ENCODE results near the gene CDC5L.
A peak's percentile ranks its signal among the peaks of the same experiment; 100 is the strongest.
"Not testable (repeated sequence)": the region's sequence is repeated elsewhere in the genome, so short reads cannot be mapped to it uniquely, and the experiment has no call there.

Gene CDC5L

DNA sequence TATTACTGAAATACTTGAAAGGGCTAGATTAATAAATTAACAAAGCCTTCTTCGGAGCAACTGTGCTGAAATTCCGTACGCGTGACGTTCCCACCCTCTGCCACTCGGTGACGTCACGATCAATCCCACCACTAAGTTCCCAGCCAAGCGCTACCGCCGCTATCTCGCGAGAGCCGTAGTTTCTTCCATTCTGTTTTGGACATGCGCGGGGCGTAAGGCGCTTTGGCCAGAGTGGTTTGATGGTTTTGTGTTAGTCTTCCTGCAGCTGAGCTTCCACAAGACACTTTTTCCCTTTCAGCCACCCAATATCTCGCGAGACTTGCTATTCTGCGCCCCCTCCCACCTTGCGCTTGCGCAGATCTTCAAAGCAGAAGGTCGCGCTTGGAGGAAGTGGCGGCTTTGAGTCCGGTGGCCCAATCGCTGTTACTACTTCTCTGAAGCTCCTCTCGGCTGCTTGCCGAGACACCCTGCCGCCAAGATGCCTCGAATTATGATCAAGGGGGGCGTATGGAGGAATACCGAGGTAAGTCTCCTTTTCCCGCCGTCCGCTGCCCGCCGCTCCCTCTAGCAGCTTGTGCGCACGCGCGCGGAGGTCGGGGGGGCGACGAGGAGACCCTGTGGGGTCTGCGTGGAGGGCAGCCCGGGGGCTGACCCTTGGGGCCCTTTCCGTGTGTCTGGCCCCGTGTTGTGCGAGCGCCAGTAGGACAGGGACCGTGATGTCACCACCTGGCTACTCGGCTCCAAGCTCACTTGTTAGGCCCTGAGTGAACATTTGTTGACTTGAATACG, at the start of gene CDC5L:
TSS of gene CDC5L (plus strand) at position 361 of the 789 bp plus-strand sequence. CDS start at position 479, 118 bp downstream.
- peak; percentile 94 for DNase-seq

DNA sequence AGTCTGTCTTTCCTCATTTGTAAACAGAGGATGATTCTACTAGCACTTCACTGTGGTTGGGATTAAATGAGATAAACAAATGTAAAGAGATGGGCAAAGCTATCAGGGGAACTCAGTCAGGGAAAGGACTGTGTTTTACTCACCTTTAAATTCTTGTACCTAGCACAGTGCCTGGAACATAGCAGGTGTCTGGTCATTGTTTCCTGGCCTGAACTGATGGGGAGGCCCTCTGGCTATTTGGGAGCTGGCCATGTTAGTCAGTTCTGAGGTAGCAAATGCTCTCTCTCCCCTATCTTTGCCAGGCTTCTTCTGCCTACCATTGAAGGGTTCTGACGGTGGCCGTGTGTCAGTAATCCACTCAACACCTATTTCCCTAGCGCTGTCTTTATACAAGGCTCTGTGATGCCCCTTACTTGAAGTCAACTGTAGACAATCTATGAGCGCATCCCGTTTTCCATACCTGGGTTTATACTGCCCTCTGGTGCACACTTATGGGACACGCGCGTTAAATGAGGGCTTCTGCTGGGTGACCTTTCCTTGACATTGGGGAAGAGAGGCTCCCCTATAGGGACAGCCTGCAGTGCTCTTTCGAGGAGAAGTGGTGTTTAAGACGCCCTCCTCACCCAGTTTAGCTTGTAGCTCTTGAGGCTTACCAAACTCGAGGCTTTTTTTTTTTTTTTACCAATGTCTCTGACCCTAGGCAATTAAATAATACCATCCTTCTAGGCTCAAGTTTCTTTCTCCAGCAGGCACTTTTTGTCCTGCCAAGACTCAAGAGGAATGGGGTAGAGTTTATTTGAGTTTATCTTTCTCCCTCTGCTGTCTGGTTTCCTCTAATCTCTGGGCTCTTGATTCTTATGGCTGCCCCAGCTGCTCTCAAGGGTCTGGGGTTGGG, 49.0 kb upstream of the CDC5L start:
- no peak for DNase-seq

DNA sequence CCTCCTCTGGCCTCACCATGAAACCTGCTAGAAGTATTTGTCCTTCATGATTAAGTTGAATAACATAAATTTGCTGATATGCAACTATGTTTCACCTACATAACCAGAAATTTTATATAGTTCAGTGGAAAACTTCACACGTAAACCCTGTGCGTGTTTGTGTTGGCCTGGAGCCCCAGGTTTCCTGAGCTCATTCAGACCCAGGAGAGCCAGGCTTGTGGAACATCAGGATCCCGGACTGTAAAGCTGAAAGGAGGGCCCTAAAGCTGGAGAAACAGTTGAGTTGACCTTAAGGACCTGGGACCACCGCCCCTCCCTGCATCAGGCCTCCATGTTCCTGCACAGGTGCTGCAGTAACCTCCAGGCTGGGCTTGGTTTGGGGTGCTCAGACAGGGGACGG, 48.2 kb upstream of the CDC5L start:
- no peak for DNase-seq

DNA sequence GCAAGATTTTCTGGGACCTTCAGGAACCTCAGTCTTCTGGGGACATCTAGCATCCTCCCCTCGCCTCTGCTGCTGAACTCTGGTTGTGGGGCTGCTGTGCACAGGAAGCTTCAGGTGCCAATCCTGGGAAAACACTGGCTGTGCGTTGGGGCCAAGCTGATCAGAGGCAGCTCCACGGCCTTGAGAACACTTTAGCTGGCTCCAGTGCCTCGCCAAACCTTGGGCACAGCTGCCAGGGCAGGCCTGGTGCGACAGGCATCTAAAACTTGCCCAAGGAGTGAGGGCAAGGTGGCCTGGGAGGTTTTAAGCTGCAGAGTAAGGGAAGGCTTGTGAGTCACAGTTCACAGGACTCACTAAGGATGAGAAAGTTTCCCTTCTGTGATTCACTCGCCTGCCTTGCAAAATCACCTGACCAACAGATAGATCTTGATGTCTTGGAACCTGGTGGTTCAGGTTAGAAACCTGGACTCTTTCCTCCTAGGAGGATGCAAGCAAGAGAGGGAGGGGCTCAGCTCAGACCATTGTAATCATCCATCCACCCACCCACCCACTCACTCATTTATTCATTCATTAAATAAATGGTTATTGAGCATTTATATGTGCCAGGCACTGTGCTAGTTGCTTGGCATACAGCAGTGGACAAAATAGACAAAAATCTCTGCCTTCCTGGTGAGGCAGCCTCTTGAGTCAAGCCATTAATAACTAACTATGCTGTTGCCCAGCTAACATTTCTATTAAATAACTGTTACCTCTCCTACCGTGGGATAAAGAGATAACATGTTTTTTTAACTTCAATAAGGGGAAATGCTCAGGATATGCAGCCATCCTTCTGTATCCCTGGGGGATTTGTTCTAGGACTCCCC, 47.5 kb upstream of the CDC5L start:
- no peak for DNase-seq

DNA sequence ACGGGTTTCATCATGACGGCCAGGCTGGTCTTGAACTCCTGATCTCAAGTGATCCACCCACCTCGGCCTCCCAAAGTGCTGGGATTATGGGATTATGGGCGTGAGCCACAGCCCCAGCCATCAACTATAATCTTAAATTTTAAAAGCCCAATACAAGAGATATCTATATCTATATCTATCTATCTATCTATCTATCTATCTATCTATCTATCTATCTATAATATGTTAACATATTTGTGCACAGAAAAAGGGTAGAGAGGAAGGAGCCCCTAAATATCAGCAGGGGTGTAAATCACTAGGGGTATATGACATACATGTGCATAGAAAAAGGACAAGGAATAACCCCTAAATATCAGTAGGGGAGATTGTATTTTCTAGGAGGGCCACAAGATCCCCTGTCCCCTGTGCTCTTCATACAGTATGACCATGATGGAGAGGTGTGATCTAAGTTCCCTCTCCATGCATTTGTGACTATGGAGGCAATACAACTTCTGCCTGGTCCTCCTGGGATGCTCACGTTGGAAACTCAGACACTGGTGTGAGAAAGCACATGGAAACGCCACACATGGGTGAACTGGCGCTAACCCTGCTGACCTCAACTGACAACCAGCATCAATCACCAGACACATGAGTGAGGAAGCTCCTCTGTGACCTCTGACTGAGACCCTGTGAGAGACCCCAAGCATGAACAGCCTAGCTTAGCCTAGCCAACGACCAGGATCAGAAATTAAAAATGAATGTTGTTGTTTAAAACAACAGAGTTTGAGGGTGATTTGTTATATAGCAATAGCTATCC, 46.2 kb upstream of the CDC5L start:
- DNase-seq, result no peak

DNA sequence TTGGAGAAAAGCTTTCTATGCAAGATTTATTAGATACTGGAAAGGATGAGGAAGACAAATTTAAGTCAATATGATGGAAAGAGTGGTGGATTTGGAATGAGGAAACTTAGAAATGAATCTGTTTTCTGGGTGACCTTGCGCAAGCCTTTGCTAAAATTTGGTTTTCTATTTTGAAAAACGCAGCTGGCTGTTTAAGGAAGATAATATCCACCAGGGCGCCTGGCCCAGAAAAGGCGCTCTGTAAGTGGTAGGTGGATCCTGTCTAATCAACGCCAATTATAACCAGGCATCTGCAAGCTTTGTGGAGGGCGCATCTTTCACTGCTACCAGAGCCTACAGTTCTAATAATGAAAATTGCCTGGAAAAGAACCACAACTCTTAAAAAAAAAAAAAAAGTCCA, 45.5 kb upstream of the CDC5L start:
- no peak for DNase-seq

DNA sequence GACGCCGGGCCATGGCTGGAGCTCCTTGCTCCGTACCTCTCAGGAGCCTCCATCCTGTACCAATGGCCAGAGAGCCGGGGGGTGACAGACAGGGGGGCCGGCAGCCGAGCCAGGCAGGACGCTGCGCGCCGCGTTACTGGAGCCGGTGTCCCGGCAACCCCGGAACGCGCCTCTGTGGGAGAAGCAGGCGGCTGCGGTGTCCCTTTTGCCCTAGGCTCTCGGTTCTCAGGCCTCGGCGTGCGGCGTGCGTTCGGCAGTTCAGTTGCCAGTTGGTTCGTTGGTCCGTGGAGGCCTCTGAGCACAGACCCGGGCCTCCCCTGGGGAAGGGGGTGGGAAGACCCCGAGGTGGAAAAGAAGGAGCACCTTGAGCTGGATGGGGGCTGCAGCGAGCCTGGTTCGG, 45.0 kb upstream of the CDC5L start, which contains the start of gene SPATS1:
TSS of gene SPATS1 (plus strand) at position 162 of the 400 bp plus-strand sequence. CDS start 446 bp downstream, outside the sequence.
- DNase-seq, result no peak

DNA sequence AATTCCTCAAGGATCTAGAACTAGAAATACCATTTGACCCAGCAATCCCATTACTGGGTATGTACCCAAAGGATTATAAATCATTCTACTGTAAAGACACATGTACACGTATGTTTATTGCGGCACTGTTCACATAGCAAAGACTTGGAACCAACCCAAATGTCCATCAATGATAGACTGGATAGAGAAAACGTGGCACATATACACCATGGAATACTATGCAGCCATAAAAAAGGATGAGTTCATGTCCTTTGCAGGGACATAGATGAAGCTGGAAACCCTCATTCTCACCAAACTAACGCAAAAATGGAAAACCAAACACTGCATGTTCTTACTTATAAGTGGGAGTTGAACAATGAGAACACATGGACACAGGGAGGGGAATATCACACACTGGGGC, 40.7 kb upstream of the CDC5L start:
- DNase-seq, result not testable (repeated sequence)

DNA sequence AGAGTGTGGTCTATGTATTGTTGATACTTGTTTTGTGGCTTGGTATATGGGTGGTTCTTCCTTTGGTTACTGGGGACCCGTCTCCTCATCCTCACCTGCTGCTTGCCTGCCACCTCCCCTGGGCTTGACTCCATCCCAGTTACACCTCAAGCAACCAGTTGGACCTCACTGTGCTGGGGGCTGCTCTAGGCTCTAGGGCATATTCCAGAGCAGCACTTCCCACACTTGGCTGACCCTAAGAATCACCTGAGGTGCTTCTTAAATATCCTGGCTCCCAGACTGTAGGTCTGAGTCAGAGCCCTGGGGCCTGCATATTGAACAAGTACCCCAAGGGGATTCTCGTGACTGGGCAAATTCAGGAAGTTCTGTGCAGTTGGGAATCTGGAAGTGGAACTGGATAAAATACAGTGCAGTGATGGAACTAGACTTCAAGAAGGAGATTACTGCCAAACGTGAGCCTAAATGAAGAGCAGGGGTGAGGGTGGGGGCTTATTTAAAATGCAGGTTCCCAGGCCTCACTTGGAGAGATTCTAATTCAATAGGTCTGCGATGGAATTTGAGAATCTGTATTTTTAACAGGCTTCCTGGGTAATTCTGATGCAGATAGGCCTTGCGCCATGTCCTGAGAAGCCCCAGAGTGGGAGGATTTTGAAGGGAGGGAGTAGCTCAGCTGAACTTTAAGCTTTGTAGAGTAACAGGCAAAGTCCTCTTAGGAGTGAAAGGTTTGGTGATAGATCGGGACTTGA, 37.4 kb upstream of the CDC5L start:
- no peak for DNase-seq

DNA sequence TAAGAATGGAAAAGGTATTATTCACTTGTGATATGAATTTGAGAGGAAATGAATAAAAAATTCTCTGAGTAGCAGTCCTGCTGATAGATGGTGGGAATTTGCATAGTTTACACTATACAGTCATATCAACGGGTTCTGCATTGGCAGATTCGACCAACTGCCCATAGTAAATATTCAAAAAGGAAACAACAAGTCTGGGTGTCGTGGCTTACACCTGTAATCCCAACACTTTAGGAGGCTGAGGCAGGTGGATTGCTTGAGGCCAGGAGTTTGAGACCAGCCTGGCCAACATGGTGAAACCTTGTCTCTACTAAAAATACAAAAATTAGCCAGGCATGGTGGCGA, 36.9 kb upstream of the CDC5L start:
- DNase-seq, result not testable (repeated sequence)

DNA sequence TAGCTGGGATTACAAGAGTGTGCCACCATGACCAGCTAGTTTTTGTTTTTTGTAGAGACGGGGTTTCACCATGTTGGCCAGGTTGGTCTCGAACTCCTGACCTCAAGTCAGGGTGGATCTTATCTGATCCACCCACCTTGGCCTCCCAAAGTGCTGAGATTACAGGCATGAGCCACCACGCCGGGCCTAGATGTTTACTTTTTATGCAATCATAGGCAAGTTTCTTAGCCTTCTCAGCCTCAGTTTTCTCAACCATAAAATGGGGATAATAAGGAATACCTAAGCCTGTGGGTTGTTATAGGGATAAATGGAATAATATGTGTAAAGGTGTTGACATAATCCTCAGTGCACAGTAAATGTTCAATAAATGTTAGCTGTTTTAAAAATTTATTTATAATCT, 35.2 kb upstream of the CDC5L start:
- DNase-seq, result no peak

DNA sequence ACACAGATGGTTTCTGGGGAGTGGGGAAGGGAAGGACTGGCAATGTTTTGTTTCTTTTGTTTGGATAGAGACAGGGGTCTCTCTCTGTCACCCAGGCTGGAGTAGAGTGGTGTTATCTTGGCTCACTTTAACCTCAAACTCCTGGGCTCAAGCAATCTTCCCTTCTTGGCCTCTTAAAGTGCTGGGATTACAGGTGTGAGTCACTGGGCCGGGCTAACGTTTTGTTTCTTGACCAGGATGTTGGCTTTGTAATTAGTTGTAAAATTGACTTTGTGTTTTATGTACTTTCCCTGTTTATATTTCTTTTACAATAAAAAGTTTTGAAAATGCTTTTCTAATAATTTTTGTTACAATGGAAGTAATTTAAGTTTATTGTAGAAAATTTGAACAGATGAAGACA, 34.2 kb upstream of the CDC5L start:
- DNase-seq, result no peak

DNA sequence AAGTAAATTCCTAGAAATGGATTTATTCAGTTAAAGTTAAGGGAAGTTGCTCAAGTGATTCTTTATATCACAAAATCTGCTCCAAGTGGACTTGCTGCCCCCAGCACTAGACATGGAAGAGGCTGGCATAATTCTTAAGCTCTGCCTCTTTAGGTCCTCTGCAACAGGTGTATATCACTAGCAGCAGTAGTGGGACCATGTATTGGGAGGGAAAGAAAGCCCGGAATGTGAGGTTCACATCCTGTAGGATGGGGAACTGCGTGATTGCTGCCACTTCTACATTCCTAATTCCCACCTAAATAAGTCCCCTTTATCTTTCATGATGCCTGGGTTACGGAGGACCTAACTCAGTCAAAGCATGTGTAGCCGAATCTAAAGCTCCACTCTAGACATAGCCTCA, 31.9 kb upstream of the CDC5L start:
- DNase-seq, result no peak

DNA sequence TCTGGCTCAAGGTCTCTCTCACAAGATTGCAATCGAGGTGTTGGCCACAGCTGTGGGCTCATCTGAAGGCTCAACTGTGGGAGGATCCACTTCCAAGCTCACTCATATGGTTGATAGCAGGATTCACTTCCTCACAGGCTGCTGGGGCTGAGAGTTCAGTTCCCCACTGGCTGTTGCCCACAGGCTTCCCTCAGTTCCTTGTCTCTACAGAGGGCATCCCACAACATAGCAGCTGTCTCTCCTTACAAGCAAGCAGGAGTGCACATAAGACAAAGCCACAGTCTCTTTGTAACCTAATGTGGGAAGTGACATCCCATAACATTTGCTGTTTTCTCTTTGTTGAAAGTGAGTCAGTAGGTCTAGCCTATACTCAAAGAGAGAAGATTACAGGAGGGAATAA, 31.0 kb upstream of the CDC5L start:
- DNase-seq, result no peak

DNA sequence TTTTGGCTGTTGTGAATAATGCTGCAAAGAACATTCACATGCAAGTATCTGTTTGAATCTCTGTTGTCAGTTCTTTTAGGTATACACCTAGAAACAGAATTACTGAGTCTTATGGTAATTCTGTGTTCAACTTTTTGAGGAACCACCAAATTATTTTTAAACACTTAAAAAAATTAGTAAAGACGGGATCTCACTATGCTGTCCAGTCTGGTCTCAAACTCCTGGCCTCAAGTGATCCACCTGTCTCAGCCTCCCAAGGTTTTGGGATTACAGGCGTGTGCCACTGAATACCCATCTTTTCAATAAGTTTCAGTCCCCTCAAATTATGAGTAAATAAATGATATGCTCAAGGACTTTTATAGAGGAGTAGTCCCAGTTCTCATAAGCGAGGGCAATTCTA, 27.5 kb upstream of the CDC5L start:
- DNase-seq, result no peak

DNA sequence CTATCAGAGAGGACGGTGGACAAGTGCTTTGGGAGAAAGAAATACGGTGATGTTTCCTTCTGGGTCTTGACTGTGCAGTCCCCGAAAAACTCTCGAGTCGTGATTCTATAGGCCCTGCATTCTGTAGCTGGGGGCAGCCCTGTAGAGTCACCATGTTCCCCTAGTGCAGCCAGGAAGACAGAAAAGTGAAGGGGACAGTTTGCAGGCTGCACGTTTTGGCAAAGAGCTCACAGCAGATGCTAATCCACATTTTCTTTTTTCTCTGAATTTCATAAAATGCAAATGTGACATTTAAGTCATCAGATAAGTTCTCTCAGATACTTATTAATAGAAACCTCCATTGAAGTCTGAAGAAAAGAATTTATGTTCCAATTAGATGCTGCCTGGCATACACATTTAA, 25.6 kb upstream of the CDC5L start:
- DNase-seq, result no peak

DNA sequence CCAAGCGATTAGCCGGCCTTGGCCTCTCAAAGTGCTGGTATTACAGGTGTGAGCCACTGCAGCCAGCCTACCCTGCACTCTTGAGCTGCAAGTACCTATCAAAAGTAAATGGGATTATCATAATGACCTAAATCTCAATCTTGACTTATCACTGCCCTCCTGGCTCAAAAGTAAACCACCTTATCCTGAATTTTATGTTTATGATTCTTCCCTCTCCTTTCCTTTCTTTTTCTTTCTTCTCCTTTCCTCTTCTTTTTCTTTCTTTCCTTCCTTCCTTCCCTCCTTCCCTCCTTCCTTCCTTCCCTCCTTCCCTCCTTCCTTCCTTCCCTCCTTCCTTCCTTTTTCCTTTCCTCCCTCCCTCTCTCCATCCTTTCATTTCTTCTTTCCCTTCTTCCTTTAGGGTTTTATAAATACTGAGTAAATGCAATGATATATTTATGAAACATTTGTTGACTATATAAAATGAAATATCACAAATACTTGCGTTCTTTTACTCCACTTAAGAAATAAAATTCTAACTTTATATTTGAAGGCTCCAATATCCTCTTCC, 24.1 kb upstream of the CDC5L start:
- no peak for DNase-seq

DNA sequence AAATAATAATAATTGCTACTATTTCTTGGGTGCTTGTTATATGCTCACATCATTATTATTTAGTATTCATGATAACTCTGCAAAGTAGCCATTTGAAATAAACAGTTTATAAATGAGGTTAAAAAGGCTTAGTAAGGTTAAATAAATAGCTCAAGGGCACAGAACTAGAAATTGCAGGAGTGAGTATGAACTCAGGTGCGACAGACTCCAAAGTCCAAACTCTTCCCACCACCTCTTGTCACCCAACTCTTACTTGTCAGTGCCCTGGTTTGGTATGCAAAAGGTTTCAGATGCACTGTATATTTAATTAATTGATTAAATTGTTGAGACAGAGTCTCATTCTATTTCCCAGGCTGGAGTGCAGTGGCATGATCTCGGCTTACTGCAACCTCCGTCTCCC, 20.7 kb upstream of the CDC5L start:
- no peak for DNase-seq

DNA sequence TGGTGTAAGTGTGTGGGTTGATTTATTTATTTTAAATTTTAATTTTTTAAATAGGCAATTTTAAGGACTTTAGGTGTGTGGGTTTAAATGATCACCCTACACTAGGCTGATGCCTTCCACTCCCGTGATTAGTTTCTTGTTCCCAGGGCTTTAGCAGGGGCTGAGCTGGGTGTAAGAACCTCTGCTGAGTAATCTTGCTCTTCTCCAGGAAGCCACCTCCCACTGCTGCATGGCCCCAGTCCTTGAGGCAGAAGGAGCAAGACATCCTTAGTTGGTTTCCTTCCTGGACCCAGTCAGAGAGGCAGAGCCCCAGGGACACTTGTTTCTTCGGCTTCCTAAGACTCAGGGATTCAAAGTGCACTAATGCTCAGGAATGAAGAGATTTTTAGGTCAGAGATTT, 19.8 kb upstream of the CDC5L start:
- DNase-seq, result no peak

DNA sequence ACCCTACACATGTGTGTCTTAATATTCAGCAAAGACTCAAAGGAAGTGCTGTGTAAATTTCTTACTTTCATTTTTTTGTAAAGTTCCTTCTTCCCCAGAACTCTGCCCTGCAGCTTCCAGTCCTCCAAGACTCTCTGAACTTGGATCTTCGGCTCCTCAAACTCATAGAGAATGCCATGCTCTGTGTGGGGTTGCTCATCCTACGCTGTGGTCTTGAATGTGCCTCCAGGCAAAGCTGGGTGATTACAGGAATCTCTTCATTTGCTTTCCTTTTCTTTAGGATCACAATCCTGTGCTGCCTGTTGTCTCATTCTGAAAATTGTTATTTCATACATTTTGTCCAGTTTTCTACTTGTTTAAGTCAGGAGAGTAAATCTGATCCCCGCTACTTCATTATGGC, 14.5 kb upstream of the CDC5L start:
- no peak for DNase-seq

DNA sequence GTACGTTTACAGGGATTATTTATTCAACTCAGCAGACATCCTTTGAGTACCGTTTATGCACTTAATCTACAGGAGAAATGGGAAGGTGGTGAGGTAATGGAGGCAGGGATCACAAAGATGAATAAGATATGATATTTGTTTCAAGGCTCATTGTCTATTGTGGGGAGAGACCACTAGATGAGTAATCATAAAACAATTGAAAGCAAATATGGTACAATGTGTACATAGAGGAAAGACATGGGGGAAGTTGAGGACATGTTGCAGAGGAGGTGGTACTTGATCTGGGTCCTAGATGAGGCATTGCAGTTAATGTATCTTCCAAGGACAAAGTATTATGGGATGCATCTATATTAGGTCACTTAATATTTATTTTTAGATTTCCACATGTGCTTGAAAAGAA, 13.7 kb upstream of the CDC5L start:
- DNase-seq, result no peak
